ENCODE measurements around the gene AMELX. TPM values are rescaled to one million over a fixed set of nuclear protein-coding genes. Genes with fewer than 3 reads are reported as not detected.

The AMELX gene
- total and polyA plus RNA-seq, 2 donors (not counting 1 experiment from before 2014, with no cell fraction given), result not detected

DNA sequence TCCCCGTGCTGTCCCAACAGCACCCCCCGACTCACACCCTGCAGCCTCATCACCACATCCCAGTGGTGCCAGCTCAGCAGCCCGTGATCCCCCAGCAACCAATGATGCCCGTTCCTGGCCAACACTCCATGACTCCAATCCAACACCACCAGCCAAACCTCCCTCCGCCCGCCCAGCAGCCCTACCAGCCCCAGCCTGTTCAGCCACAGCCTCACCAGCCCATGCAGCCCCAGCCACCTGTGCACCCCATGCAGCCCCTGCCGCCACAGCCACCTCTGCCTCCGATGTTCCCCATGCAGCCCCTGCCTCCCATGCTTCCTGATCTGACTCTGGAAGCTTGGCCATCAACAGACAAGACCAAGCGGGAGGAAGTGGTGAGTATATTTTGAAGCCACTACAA, 5.4 kb downstream of the AMELX start:
- H3K9ac ChIP-seq (ENCODE audit: insufficient read depth, low read length), result no peak overlapping the region
- no peak overlapping the region for H2AFZ ChIP-seq (ENCODE audit: low read length)
- no peak overlapping the region for H3K4me3 ChIP-seq (replicated peaks in 1 of 4; ENCODE audit: control extremely low read depth in 1 of 4, insufficient read depth in 1 of 4, low read depth in 3 of 4, low read length in 4 of 4)
- H4K20me1 ChIP-seq (ENCODE audit: control insufficient read depth, extremely low read depth, insufficient read depth, low read length), result no peaks in the 10 kb centered on the region
- peaks cover 3% of the 10 kb centered on the region for H3K4me1 ChIP-seq (ENCODE audit: control insufficient read depth, extremely low read depth, insufficient read depth, low read length)
- H3K79me2 ChIP-seq (ENCODE audit: control insufficient read depth, insufficient read depth, low read length), result no peaks in the 10 kb centered on the region
- no peak for DNase-seq (ENCODE audit: low read depth in 2 of 2)
- no peaks in the 10 kb centered on the region for H3K36me3 ChIP-seq (ENCODE audit: control insufficient read depth, insufficient read depth, low read length)
- TF ChIP-seq, protein P1, sequence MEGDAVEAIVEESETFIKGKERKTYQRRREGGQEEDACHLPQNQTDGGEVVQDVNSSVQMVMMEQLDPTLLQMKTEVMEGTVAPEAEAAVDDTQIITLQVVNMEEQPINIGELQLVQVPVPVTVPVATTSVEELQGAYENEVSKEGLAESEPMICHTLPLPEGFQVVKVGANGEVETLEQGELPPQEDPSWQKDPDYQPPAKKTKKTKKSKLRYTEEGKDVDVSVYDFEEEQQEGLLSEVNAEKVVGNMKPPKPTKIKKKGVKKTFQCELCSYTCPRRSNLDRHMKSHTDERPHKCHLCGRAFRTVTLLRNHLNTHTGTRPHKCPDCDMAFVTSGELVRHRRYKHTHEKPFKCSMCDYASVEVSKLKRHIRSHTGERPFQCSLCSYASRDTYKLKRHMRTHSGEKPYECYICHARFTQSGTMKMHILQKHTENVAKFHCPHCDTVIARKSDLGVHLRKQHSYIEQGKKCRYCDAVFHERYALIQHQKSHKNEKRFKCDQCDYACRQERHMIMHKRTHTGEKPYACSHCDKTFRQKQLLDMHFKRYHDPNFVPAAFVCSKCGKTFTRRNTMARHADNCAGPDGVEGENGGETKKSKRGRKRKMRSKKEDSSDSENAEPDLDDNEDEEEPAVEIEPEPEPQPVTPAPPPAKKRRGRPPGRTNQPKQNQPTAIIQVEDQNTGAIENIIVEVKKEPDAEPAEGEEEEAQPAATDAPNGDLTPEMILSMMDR (conservative IDR thresholded peaks at IDR 0.05 in 1 of 2, IDR thresholded peaks at IDR 0.05 in 1 of 2; ENCODE audit: low read depth in 1 of 2, low read length in 2 of 2), result no peak
- no peak for TF ChIP-seq EZH2 (IDR thresholded peaks at IDR 0.05; ENCODE audit: low read length, missing control alignments)
- no peak overlapping the region for H3K27ac ChIP-seq (ENCODE audit: insufficient read depth, low read length)
- H3K27me3 ChIP-seq (ENCODE audit: control insufficient read depth, insufficient read depth, low read length), result no peaks in the 10 kb centered on the region
- no peaks in the 10 kb centered on the region for H3K9me3 ChIP-seq (ENCODE audit: control insufficient read depth, insufficient read depth, low read depth, low read length)
- H3K4me2 ChIP-seq (ENCODE audit: extremely low read depth, insufficient read depth, low read length), result no peak overlapping the region

DNA sequence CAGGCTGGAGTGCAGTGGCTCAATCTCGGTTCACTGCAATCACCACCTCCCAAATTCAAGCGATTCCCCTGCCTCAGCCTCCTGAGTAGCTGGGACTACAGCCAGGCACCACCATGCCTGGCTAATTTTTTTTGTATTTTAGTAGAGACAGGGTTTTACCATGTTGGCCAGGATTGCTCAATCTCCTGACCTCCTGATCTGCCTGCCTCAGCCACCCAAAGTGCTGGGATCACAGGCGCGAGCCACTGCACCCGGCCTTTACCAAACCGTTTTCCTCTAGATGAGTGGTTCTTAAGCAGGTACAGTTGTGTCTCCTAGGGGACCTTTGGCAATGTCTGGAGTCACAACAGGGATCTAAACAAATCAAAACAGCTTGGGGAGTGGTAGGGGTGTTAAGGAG, 11.6 kb downstream of the AMELX start:
- no peaks in the 10 kb centered on the region for H3K27me3 ChIP-seq (ENCODE audit: control insufficient read depth, insufficient read depth, low read length)
- no peak overlapping the region for H3K4me3 ChIP-seq (replicated peaks in 1 of 4; ENCODE audit: control extremely low read depth in 1 of 4, insufficient read depth in 1 of 4, low read depth in 3 of 4, low read length in 4 of 4)
- no peak overlapping the region for H3K27ac ChIP-seq (ENCODE audit: insufficient read depth, low read length)
- TF ChIP-seq EZH2 (IDR thresholded peaks at IDR 0.05; ENCODE audit: low read length, missing control alignments), result no peak
- TF ChIP-seq, protein P1 (conservative IDR thresholded peaks at IDR 0.05 in 1 of 2, IDR thresholded peaks at IDR 0.05 in 1 of 2; ENCODE audit: low read depth in 1 of 2, low read length in 2 of 2), result no peak
- no peaks in the 10 kb centered on the region for H3K36me3 ChIP-seq (ENCODE audit: control insufficient read depth, insufficient read depth, low read length)
- no peak overlapping the region for H3K9ac ChIP-seq (ENCODE audit: insufficient read depth, low read length)
- DNase-seq (ENCODE audit: low read depth in 2 of 2), result no peak
- H2AFZ ChIP-seq (ENCODE audit: low read length), result no peak overlapping the region
- peaks cover 3% of the 10 kb centered on the region for H3K4me1 ChIP-seq (ENCODE audit: control insufficient read depth, extremely low read depth, insufficient read depth, low read length)
- H3K9me3 ChIP-seq (ENCODE audit: control insufficient read depth, insufficient read depth, low read depth, low read length), result no peaks in the 10 kb centered on the region
- no peaks in the 10 kb centered on the region for H4K20me1 ChIP-seq (ENCODE audit: control insufficient read depth, extremely low read depth, insufficient read depth, low read length)
- H3K4me2 ChIP-seq (ENCODE audit: extremely low read depth, insufficient read depth, low read length), result no peak overlapping the region
- no peaks in the 10 kb centered on the region for H3K79me2 ChIP-seq (ENCODE audit: control insufficient read depth, insufficient read depth, low read length)

DNA sequence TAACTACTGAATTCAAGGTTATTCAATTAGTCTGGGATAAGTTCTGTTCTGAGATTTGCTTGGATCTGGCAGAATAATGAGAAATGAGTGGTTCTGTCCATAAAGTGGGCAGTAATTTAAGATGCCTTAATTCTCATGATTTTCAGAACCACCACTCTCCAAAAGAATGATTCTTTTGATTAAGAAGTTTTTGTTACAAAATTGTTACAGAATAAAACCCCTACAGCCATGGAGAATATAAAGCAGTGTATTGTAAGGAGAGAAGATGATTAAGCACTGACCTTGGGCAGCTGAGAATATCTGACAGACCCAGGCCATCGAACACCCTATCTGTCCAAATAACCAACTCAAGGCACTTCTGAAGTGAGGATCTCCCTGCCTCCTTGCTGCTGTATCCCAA, 12.4 kb downstream of the AMELX start:
- Histone ChIP-seq H3K4me1 (ENCODE audit: control insufficient read depth, extremely low read depth, insufficient read depth, low read length) (peaks cover 3% of the 10 kb centered on the region), H3K27ac (ENCODE audit: insufficient read depth, low read length) (no peak overlapping the region), H3K9ac (ENCODE audit: insufficient read depth, low read length) (no peak overlapping the region), H3K36me3 (ENCODE audit: control insufficient read depth, insufficient read depth, low read length) (no peaks in the 10 kb centered on the region), H3K9me3 (ENCODE audit: control insufficient read depth, insufficient read depth, low read depth, low read length) (no peaks in the 10 kb centered on the region), H3K4me3 (replicated peaks in 1 of 4; ENCODE audit: control extremely low read depth in 1 of 4, insufficient read depth in 1 of 4, low read depth in 3 of 4, low read length in 4 of 4) (no peak overlapping the region), H3K27me3 (ENCODE audit: control insufficient read depth, insufficient read depth, low read length) (no peaks in the 10 kb centered on the region), H2AFZ (ENCODE audit: low read length) (no peak overlapping the region), H3K79me2 (ENCODE audit: control insufficient read depth, insufficient read depth, low read length) (no peaks in the 10 kb centered on the region), H3K4me2 (ENCODE audit: extremely low read depth, insufficient read depth, low read length) (no peak overlapping the region), H4K20me1 (ENCODE audit: control insufficient read depth, extremely low read depth, insufficient read depth, low read length) (no peaks in the 10 kb centered on the region)
- TF ChIP-seq EZH2 (IDR thresholded peaks at IDR 0.05; ENCODE audit: low read length, missing control alignments), result no peak
- TF ChIP-seq, protein P1 (conservative IDR thresholded peaks at IDR 0.05 in 1 of 2, IDR thresholded peaks at IDR 0.05 in 1 of 2; ENCODE audit: low read depth in 1 of 2, low read length in 2 of 2), result no peak
- DNase-seq (ENCODE audit: low read depth in 2 of 2), result no peak
